GM12878 (cell line): ENCODE results near the gene VMAC. TPM values are rescaled to one million over a fixed set of nuclear protein-coding genes. Genes with fewer than 3 reads are reported as not detected.

Source experiments
- ATAC-seq: fragments of 200-7000 bp; cut with Tn5 transposase; 3 replicates; pipeline ENCODE4 v1.9.1; 2020; ENCODE audit warnings: mild to moderate bottlenecking, moderate library complexity
- BruUV-seq: library from RNA; stranded (reverse); fragments of 400-500 nt; replicated peaks from 2 replicates; lab custom pipeline; 2021; lab: Mats Ljungman, UMichigan
- CTCF ChIA-PET: fragments of 300-600 bp; sonication (Branson Sonifier 250); formaldehyde crosslinking; extraction: SDS; loops from one replicate; lab custom pipeline; 2021; ENCODE audit warnings: inconsistent platforms; lab: Yijun Ruan, JAX
- POLR2A ChIA-PET: fragments of 350-600 bp; formaldehyde crosslinking; extraction: SDS; loops from one replicate; lab custom pipeline; 2021; ENCODE audit warnings: inconsistent platforms; lab: Charles Lee
- RAD21 ChIA-PET: fragments of 300-600 bp; sonication (Branson Sonifier 250); formaldehyde crosslinking; loops from one replicate; lab custom pipeline; 2023; ENCODE audit warnings: antibody characterized with exemption; ENCODE audit not compliant: unreplicated experiment; lab: Charles Lee
- SMC1A ChIA-PET: fragments of 300-600 bp; sonication (Branson Sonifier 250); formaldehyde crosslinking; loops from one replicate; lab custom pipeline; 2023; ENCODE audit not compliant: unreplicated experiment, uncharacterized antibody; lab: Charles Lee
- DNase-seq: peaks from one replicate; pipeline ENCODE4 v3.0.0-alpha.2; 2011; ENCODE audit warnings: low read depth, low spot score
- FAIRE-seq: peaks from 3 replicates; lab custom pipeline; 2011; peaks lifted over from hg19 to GRCh38; lab: Jason Lieb, UNC
- H2AFZ ChIP-seq: 2 replicates; pipeline ENCODE4 v1.6.0; 2011; ENCODE audit warnings: low read depth, low read length, control low read depth; ENCODE audit not compliant: control insufficient read depth
- H3K27ac ChIP-seq: 2 replicates; pipeline ENCODE4 v1.5.1; 2011; ENCODE audit warnings: control low read depth; ENCODE audit not compliant: control insufficient read depth, insufficient read depth
- H3K27me3 ChIP-seq, 2 experiments: replicated peaks in 1 of 2; 2 replicates each; pipeline versions ENCODE4 v1.6.0 to v1.6.1; 2011; ENCODE audit warnings: low read length in 1 of 2; ENCODE audit not compliant: control insufficient read depth in 2 of 2, insufficient read depth in 2 of 2
- H3K36me3 ChIP-seq, 2 experiments: 2 replicates each; pipeline ENCODE4 v1.5.1; 2011; ENCODE audit warnings: low read length in 1 of 2; ENCODE audit not compliant: control insufficient read depth in 2 of 2, insufficient read depth in 2 of 2
- H3K4me1 ChIP-seq: 2 replicates; pipeline ENCODE4 v1.6.1; 2011; ENCODE audit warnings: mild to moderate bottlenecking, low read length, moderate library complexity, mixed read lengths; ENCODE audit not compliant: control insufficient read depth, insufficient read depth
- H3K4me2 ChIP-seq: 2 replicates; pipeline ENCODE4 v1.6.0; 2011; ENCODE audit warnings: control low read depth; ENCODE audit not compliant: control insufficient read depth, insufficient read depth
- H3K4me3 ChIP-seq: fragments of 200-600 bp; sonication (generic); 2 replicates; pipeline ENCODE4 v1.5.1; 2016
- H3K79me2 ChIP-seq: 2 replicates; pipeline ENCODE4 v1.6.0; 2011; ENCODE audit warnings: low read length; ENCODE audit not compliant: control insufficient read depth, insufficient read depth
- H3K9ac ChIP-seq: 2 replicates; pipeline ENCODE4 v1.8.0; 2011; ENCODE audit warnings: low read length, control low read depth, mixed read lengths; ENCODE audit not compliant: control insufficient read depth, insufficient read depth
- H3K9me3 ChIP-seq: replicated peaks from 3 replicates; pipeline ENCODE4 v1.5.1; 2011; ENCODE audit warnings: mild to moderate bottlenecking, low read length; ENCODE audit not compliant: control insufficient read depth, insufficient read depth
- H4K20me1 ChIP-seq: 2 replicates; pipeline ENCODE4 v1.6.0; 2011; ENCODE audit not compliant: control insufficient read depth, insufficient read depth
- BRCA1 ChIP-seq: IDR thresholded peaks from 2 replicates; pipeline ENCODE4 v1.6.1; 2011; ENCODE audit warnings: low read depth, low read length, improper control_type of control experiment
- HSF1 ChIP-seq: fragments of 150-350 bp; IDR thresholded peaks from 2 replicates; pipeline ENCODE4 v1.6.1; 2014; ENCODE audit warnings: mild to moderate bottlenecking, low read depth, low read length
- WGBS: methylation state at CpG from one replicate; pipeline ENCODE4 v1.1.6; 2016; ENCODE audit warnings: low lambda C conversion rate; ENCODE audit not compliant: insufficient replicate concordance, insufficient coverage; ENCODE audit errors: missing lambda C conversion rate; 5-methylcytosine and 5-hydroxymethylcytosine counted together
- in situ Hi-C: fragments of 300-500 bp; cut with MboI; formaldehyde crosslinking; loops from 9 replicates; pipeline ENCODE4 v1.14.3; 2018; ENCODE audit warnings: mixed read lengths
- intact Hi-C: fragments of 100-400 bp; cut with micrococcal nuclease; formaldehyde crosslinking; loops from one replicate; pipeline ENCODE4 v1.14.2; 2022; ENCODE audit not compliant: unreplicated experiment
- polyA plus RNA-seq, 11 experiments: library from polyadenylated mRNA; depleted of rRNA in 4 of 11; unstranded in 6 of 11; stranded (reverse) in 5 of 11; fragments of >200 nt; fragmentation: Nextera tagmentation in 4 of 11; fragmentation: Illumina TruSeq in 1 of 11; extraction: Ambion mirVana in 4 of 11; extraction: Trizol in 1 of 11; gene quantifications; 1 replicate in 1 of 11; 2 replicates in 10 of 11; pipeline versions ENCODE4 v1.2.1 to v1.2.3, GENCODE V29; 2011 to 2016; ENCODE audit warnings: inconsistent platforms in 2 of 11, missing spikeins in 2 of 11, low read depth in 1 of 11
- total RNA-seq, 4 experiments: library from RNA; depleted of rRNA in 3 of 4; stranded (reverse); fragments of >200 nt in 3 of 4; fragmentation: Illumina TruSeq in 1 of 4; extraction: Trizol in 1 of 4; gene quantifications; 2 replicates each; pipeline versions ENCODE4 v1.2.1 to v1.2.3, GENCODE V29; 2013 to 2021
- TF ChIP-seq, protein P1 (sequence below): fragments of 450-650 bp; formaldehyde crosslinking; IDR thresholded peaks from 2 replicates; pipeline ENCODE4 v1.4.0; 2020; ENCODE audit warnings: mild to moderate bottlenecking, moderate library complexity

Gene VMAC
- total and polyA plus RNA-seq, 10 of the 15 experiments (the other 5 are each of a cell fraction or from before 2014, with no cell fraction given), result 0.18 to 6.8 (median 1.8) TPM

GRCh38 chr19:5864725-5865486, 39.8 kb upstream of the VMAC start:
- Histone ChIP-seq H4K20me1 (no peaks in the 10 kb centered on the region), H3K36me3 (no peaks in the 10 kb centered on the region), H3K79me2 (no peaks in the 10 kb centered on the region), H3K4me2 (no peak overlapping the region), H3K27me3 (no peaks in the 10 kb centered on the region; a peak in 1 of 4 replicates), H3K4me3 (no peak overlapping the region), H3K4me1 (no peaks in the 10 kb centered on the region), H3K9me3 (no peaks in the 10 kb centered on the region)
- SMC1A ChIA-PET, result no interaction called here
- RAD21 ChIA-PET, result no interaction called here
- FAIRE-seq, result no peak
- ATAC-seq, result no peak
- no TSS peak for BruUV-seq
- no peak for DNase-seq
- in situ Hi-C loops, result no loop called here
- intact Hi-C loops, result no loop called here
- TF ChIP-seq BRCA1 (no peak), HSF1 (peak; percentile 95)
- TF ChIP-seq, all 136 proteins: peak for 1
- POLR2A ChIA-PET, result no interaction called here
- no peak overlapping the region for H2AFZ ChIP-seq
- CTCF ChIA-PET, result no interaction called here
- no peak overlapping the region for H3K9ac ChIP-seq
- H3K27ac ChIP-seq, result no peak overlapping the region
- 24% methylated on average over 14 of the region's 14 CpGs for WGBS

- BruUV-seq, result no TSS peak
- H2AFZ ChIP-seq, result no peak overlapping the region
- H3K9ac ChIP-seq, result no peak overlapping the region
- H3K27ac ChIP-seq, result no peak overlapping the region
- no peak for FAIRE-seq
- WGBS, result 51% methylated on average over 11 of the region's 11 CpGs
- ChIA-PET RAD21 (no interaction called here), CTCF (no interaction called here), POLR2A (no interaction called here), SMC1A (no interaction called here)
- no peak for ATAC-seq
- H3K4me2 ChIP-seq, result no peak overlapping the region
- no peaks in the 10 kb centered on the region for H3K79me2 ChIP-seq
- no peaks in the 10 kb centered on the region for H3K4me1 ChIP-seq
- H3K9me3 ChIP-seq, result no peaks in the 10 kb centered on the region
- H3K27me3 ChIP-seq, result no peaks in the 10 kb centered on the region; a peak in 1 of 4 replicates
- H3K4me3 ChIP-seq, result no peak overlapping the region
- DNase-seq, result no peak
- in situ Hi-C loops, result no loop called here
- H3K36me3 ChIP-seq, result no peaks in the 10 kb centered on the region
- TF ChIP-seq, protein P1, sequence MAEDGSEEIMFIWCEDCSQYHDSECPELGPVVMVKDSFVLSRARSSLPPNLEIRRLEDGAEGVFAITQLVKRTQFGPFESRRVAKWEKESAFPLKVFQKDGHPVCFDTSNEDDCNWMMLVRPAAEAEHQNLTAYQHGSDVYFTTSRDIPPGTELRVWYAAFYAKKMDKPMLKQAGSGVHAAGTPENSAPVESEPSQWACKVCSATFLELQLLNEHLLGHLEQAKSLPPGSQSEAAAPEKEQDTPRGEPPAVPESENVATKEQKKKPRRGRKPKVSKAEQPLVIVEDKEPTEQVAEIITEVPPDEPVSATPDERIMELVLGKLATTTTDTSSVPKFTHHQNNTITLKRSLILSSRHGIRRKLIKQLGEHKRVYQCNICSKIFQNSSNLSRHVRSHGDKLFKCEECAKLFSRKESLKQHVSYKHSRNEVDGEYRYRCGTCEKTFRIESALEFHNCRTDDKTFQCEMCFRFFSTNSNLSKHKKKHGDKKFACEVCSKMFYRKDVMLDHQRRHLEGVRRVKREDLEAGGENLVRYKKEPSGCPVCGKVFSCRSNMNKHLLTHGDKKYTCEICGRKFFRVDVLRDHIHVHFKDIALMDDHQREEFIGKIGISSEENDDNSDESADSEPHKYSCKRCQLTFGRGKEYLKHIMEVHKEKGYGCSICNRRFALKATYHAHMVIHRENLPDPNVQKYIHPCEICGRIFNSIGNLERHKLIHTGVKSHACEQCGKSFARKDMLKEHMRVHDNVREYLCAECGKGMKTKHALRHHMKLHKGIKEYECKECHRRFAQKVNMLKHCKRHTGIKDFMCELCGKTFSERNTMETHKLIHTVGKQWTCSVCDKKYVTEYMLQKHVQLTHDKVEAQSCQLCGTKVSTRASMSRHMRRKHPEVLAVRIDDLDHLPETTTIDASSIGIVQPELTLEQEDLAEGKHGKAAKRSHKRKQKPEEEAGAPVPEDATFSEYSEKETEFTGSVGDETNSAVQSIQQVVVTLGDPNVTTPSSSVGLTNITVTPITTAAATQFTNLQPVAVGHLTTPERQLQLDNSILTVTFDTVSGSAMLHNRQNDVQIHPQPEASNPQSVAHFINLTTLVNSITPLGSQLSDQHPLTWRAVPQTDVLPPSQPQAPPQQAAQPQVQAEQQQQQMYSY, result no peak
- H4K20me1 ChIP-seq, result no peaks in the 10 kb centered on the region
- intact Hi-C loops, result no loop called here
Observed at GRCh38 chr19:5865772-5866171, 38.9 kb upstream of the VMAC start.
